Motor neuron (in vitro differentiated cells): Measurements from ENCODE around the gene ZNF385B. TPM values are rescaled to one million over a fixed set of nuclear protein-coding genes. Genes with fewer than 3 reads are reported as not detected.
A peak's percentile ranks its signal among the peaks of the same experiment; 100 is the strongest.
"Not testable (repeated sequence)": the region's sequence is repeated elsewhere in the genome, so short reads cannot be mapped to it uniquely, and the experiment has no call there.

Source experiments
- ATAC-seq, 8 experiments: fragments of 200-7000 bp; cut with Tn5 transposase; replicated peaks in 6 of 8; 2 replicates each; pipeline ENCODE4 v1.8.0; 2021; ENCODE audit warnings: mild to moderate bottlenecking in 8 of 8, moderate library complexity in 8 of 8
- H3K27ac ChIP-seq, 2 donors: fragments of 250-450 bp; sonication (Bioruptor Pico); 2 replicates each; pipeline ENCODE4 v1.9.0; 2021; ENCODE audit warnings: antibody characterized with exemption in 2 of 2, mild to moderate bottlenecking in 2 of 2, moderate library complexity in 1 of 2
- H3K4me1 ChIP-seq, 2 donors: fragments of 250-450 bp; sonication (Bioruptor Pico); replicated peaks in 1 of 2; 2 replicates each; pipeline ENCODE4 v1.6.1; 2021; ENCODE audit warnings: antibody characterized with exemption in 2 of 2, mild to moderate bottlenecking in 2 of 2, moderate library complexity in 1 of 2
- H3K4me3 ChIP-seq, 5 donors: fragments of 250-450 bp; sonication (Bioruptor Pico); 2 replicates each; pipeline ENCODE4 v1.9.0; 2021; ENCODE audit warnings: antibody characterized with exemption in 5 of 5, mild to moderate bottlenecking in 5 of 5, moderate library complexity in 4 of 5
- WGBS, 10 experiments: fragments of 450-650 bp; shearing (Covaris generic); methylation state at CpG; one replicate each; pipeline ENCODE4 v1.0.0; 2022; 5-methylcytosine and 5-hydroxymethylcytosine counted together
- in situ Hi-C, 9 experiments: fragments of 400-800 bp; cut with MboI; loops; one replicate each; pipeline ENCODE4 v1.15.0; 2021; ENCODE audit warnings: low sequenced_read_pairs in 9 of 9, low pct_unique_long_range_greater_than_20kb in 2 of 9; ENCODE audit not compliant: unreplicated experiment in 9 of 9
- total RNA-seq, 8 experiments: library from RNA; unstranded; fragments of 300-600 nt; gene quantifications; 2 replicates each; pipeline versions ENCODE4 v1.2.3 to v1.2.4, GENCODE V29; 2022

ZNF385B gene
- total RNA-seq, 8 experiments from 2014 or later, result 0.14 to 1.6 (median 0.74) TPM; not detected in 2

- WGBS, 10 experiments, result 32 to 100% (median 92%) methylated on average over 1 to 3 of the region's 3 CpGs; no CpG with 5 or more reads in 2 of the 10 experiments
- Histone ChIP-seq H3K27ac (no peak overlapping the region), H3K4me3 (no peak overlapping the region), H3K4me1 (peaks cover 2 to 4% of the 10 kb centered on the region in 2 donors)
- in situ Hi-C loops, result no loop called here
- peak in 2 of 8 experiments; percentile 33 to 50 for ATAC-seq
Measured at GRCh38 chr2:179470089-179470488, 391.3 kb downstream of the ZNF385B start.

- H3K27ac ChIP-seq, result no peak overlapping the region
- peaks cover 2 to 4% of the 10 kb centered on the region in 2 donors for H3K4me1 ChIP-seq
- in situ Hi-C loops, result no loop called here
- WGBS, 10 experiments, result 80 to 100% (median 92%) methylated on average over 1 of the region's 1 CpG; no CpG with 5 or more reads in 6 of the 10 experiments
- H3K4me3 ChIP-seq, result no peak overlapping the region
- ATAC-seq, result no peak
Measured at GRCh38 chr2:179467960-179468359, 393.5 kb downstream of the ZNF385B start.

- Histone ChIP-seq H3K4me3 (no peak overlapping the region), H3K27ac (no peak overlapping the region), H3K4me1 (peaks cover 2 to 4% of the 10 kb centered on the region in 2 donors)
- in situ Hi-C loops, result no loop called here
- no peak for ATAC-seq
Measured at GRCh38 chr2:179467111-179467510, 394.3 kb downstream of the ZNF385B start.

GRCh38 chr2:179461420-179461819 lies 400.0 kb downstream of the ZNF385B start:
- no peak overlapping the region for H3K27ac ChIP-seq
- in situ Hi-C loops, result no loop called here
- no peaks in the 10 kb centered on the region for H3K4me1 ChIP-seq
- ATAC-seq, result no peak
- no peak overlapping the region for H3K4me3 ChIP-seq

- in situ Hi-C loops, result no loop called here
- ATAC-seq, result peak in 7 of 8 experiments; percentile 58 to 98 (median 87)
- Histone ChIP-seq H3K4me3 (no peak overlapping the region), H3K4me1 (no peaks in the 10 kb centered on the region), H3K27ac (no peak overlapping the region)
- 0 to 89% (median 79%) methylated on average over 1 to 4 of the region's 4 CpGs; no CpG with 5 or more reads in 2 of the 10 experiments for WGBS, 10 experiments
Measured at GRCh38 chr2:179460181-179460929, 401.1 kb downstream of the ZNF385B start.

GRCh38 chr2:179458113-179458512 lies 403.3 kb downstream of the ZNF385B start:
- in situ Hi-C loops, H3K4me1 ChIP-seq, H3K27ac ChIP-seq, H3K4me3 ChIP-seq, ATAC-seq: not testable (repeated sequence)
- 34 to 93% (median 73%) methylated on average over 3 to 5 of the region's 5 CpGs; no CpG with 5 or more reads in 1 of the 10 experiments for WGBS, 10 experiments

GRCh38 chr2:179455824-179456223 lies 405.6 kb downstream of the ZNF385B start:
- 50 to 100% (median 87%) methylated on average over 1 to 3 of the region's 4 CpGs for WGBS, 10 experiments
- in situ Hi-C loops, result no loop called here
- no peak overlapping the region for H3K4me3 ChIP-seq
- H3K27ac ChIP-seq, result no peak overlapping the region
- peak in 2 of 8 experiments; percentile 22 to 85 for ATAC-seq
- H3K4me1 ChIP-seq, result no peaks in the 10 kb centered on the region

GRCh38 chr2:179455172-179455524 lies 406.3 kb downstream of the ZNF385B start:
- in situ Hi-C loops, result no loop called here
- no peak overlapping the region for H3K27ac ChIP-seq
- WGBS, 10 experiments, result 58 to 100% (median 73%) methylated on average over 2 to 4 of the region's 4 CpGs; no CpG with 5 or more reads in 7 of the 10 experiments
- ATAC-seq, result no peak
- H3K4me3 ChIP-seq, result no peak overlapping the region
- no peaks in the 10 kb centered on the region for H3K4me1 ChIP-seq

GRCh38 chr2:179454443-179455171 lies 406.8 kb downstream of the ZNF385B start:
- ATAC-seq, result peak in 2 of 8 experiments; percentile 26 to 37
- Histone ChIP-seq H3K4me3 (no peak overlapping the region), H3K4me1 (no peaks in the 10 kb centered on the region), H3K27ac (no peak overlapping the region)
- in situ Hi-C loops, result no loop called here

- no peak for ATAC-seq
- 66 to 100% (median 85%) methylated on average over 1 to 4 of the region's 4 CpGs for WGBS, 10 experiments
- no peak overlapping the region for H3K27ac ChIP-seq
- H3K4me3 ChIP-seq, result no peak overlapping the region
- in situ Hi-C loops, result loop anchor here in 3 of 9 experiments (25.0 kb wide), 2 partner anchors 288 to 662 kb away; no protein-coding TSS in a partner anchor
- peaks cover 0 to 4% of the 10 kb centered on the region in 2 donors for H3K4me1 ChIP-seq
Measured at GRCh38 chr2:179449010-179449409, 412.4 kb downstream of the ZNF385B start.

- Histone ChIP-seq H3K27ac (no peak overlapping the region), H3K4me3 (no peak overlapping the region), H3K4me1 (peaks cover 0 to 7% of the 10 kb centered on the region in 2 donors)
- in situ Hi-C loops, result loop anchor here in 3 of 9 experiments (25.0 kb wide), 2 partner anchors 289 to 661 kb away; no protein-coding TSS in a partner anchor
- ATAC-seq, result peak in 1 of 8 experiments; percentile 10
- 0 to 67% (median 29%) methylated on average over 1 of the region's 1 CpG; no CpG with 5 or more reads in 3 of the 10 experiments for WGBS, 10 experiments
Measured at GRCh38 chr2:179447839-179448447, 413.5 kb downstream of the ZNF385B start.

GRCh38 chr2:179447421-179447820 lies 414.0 kb downstream of the ZNF385B start:
- no peak for ATAC-seq
- Histone ChIP-seq H3K4me1 (peaks cover 0 to 7% of the 10 kb centered on the region in 2 donors), H3K27ac (no peak overlapping the region), H3K4me3 (no peak overlapping the region)
- in situ Hi-C loops, result loop anchor here in 3 of 9 experiments (25.0 kb wide), 2 partner anchors 290 to 660 kb away; no protein-coding TSS in a partner anchor
